DND-41 (cell line): Measurements from ENCODE around the gene TMEM135.

Experiments
- CTCF ChIP-seq: IDR thresholded peaks from 2 replicates; pipeline ENCODE4 v1.5.1; 2012; ENCODE audit warnings: borderline replicate concordance, low read length, moderate library complexity, mild to moderate bottlenecking; ENCODE audit not compliant: poor library complexity, severe bottlenecking; ENCODE audit errors: extremely low read depth
- EZH2 ChIP-seq: IDR thresholded peaks from 3 replicates; pipeline ENCODE4 v1.6.1; 2012; ENCODE audit warnings: borderline replicate concordance, low read depth, mild to moderate bottlenecking, moderate library complexity, low read length, inconsistent platforms; ENCODE audit not compliant: severe bottlenecking

GRCh38 chr11:87005569-87005921 lies 32.2 kb upstream of the TMEM135 start:
- TF ChIP-seq CTCF, result no peak
- TF ChIP-seq EZH2, result no peak
